GM23248 (cell line): Measurements from ENCODE around the gene PLAU. TPM values are rescaled to one million over a fixed set of nuclear protein-coding genes. Genes with fewer than 3 reads are reported as not detected.
"Not testable (repeated sequence)": the region's sequence is repeated elsewhere in the genome, so short reads cannot be mapped to it uniquely, and the experiment has no call there.

Experiments
- DNase-seq: peaks from one replicate; pipeline ENCODE4 v3.0.0-alpha.2; 2015
- H2AFZ ChIP-seq: fragments of 200-600 bp; sonication (generic); 2 replicates; pipeline ENCODE4 v1.6.1; 2016; ENCODE audit warnings: antibody characterized with exemption
- H3F3A ChIP-seq: fragments of 200-600 bp; sonication (generic); 2 replicates; pipeline ENCODE4 v1.6.1; 2016; ENCODE audit warnings: mild to moderate bottlenecking, antibody characterized with exemption, mixed run types; ENCODE audit not compliant: insufficient read depth
- H3K27ac ChIP-seq: fragments of 200-600 bp; sonication (generic); 2 replicates; pipeline ENCODE4 v1.5.1; 2016; ENCODE audit warnings: mild to moderate bottlenecking
- H3K27me3 ChIP-seq: fragments of 200-600 bp; sonication (generic); replicated peaks from 2 replicates; pipeline ENCODE4 v1.6.1; 2016; ENCODE audit warnings: mild to moderate bottlenecking; ENCODE audit not compliant: insufficient read depth
- H3K36me3 ChIP-seq: fragments of 200-600 bp; sonication (generic); 2 replicates; pipeline ENCODE4 v1.6.1; 2016; ENCODE audit warnings: low read depth, mild to moderate bottlenecking
- H3K4me1 ChIP-seq: fragments of 200-600 bp; sonication (generic); 2 replicates; pipeline ENCODE4 v1.6.1; 2016; ENCODE audit warnings: mild to moderate bottlenecking; ENCODE audit not compliant: insufficient read depth
- H3K4me2 ChIP-seq: fragments of 200-600 bp; sonication (generic); one replicate; pipeline ENCODE4 v1.6.1; 2016; ENCODE audit warnings: mild to moderate bottlenecking; ENCODE audit not compliant: unreplicated experiment
- H3K4me3 ChIP-seq: fragments of 200-600 bp; sonication (generic); 2 replicates; pipeline ENCODE4 v1.5.1; 2016; ENCODE audit warnings: mild to moderate bottlenecking
- H3K79me2 ChIP-seq: fragments of 200-600 bp; sonication (generic); 2 replicates; pipeline ENCODE4 v1.6.1; 2016; ENCODE audit warnings: mild to moderate bottlenecking; ENCODE audit not compliant: insufficient read depth
- H3K9ac ChIP-seq: fragments of 200-600 bp; sonication (generic); 2 replicates; pipeline ENCODE4 v1.6.1; 2016; ENCODE audit warnings: mild to moderate bottlenecking
- H3K9me2 ChIP-seq: fragments of 200-600 bp; sonication (generic); 2 replicates; pipeline ENCODE4 v1.6.1; 2016; ENCODE audit warnings: mixed run types, mild to moderate bottlenecking, moderate library complexity; ENCODE audit not compliant: insufficient read depth
- H3K9me3 ChIP-seq: fragments of 200-600 bp; sonication (generic); one replicate; pipeline ENCODE4 v1.6.1; 2017; ENCODE audit warnings: low read depth
- H4K20me1 ChIP-seq: fragments of 200-600 bp; sonication (generic); 2 replicates; pipeline ENCODE4 v1.6.0; 2016; ENCODE audit not compliant: insufficient read depth
- EZH2 ChIP-seq: fragments of 200-600 bp; sonication (generic); IDR thresholded peaks from 2 replicates; pipeline ENCODE4 v1.6.1; 2018; ENCODE audit warnings: antibody characterized with exemption, mild to moderate bottlenecking; ENCODE audit not compliant: insufficient read depth, poor library complexity, severe bottlenecking
- EZH2phosphoT487 ChIP-seq: fragments of 200-600 bp; sonication (generic); IDR thresholded peaks from 2 replicates; pipeline ENCODE4 v1.6.1; 2018; ENCODE audit warnings: antibody characterized with exemption, moderate library complexity, mild to moderate bottlenecking, low read depth; ENCODE audit not compliant: insufficient read depth
- WGBS, 2 experiments: methylation state at CpG; one replicate each; pipeline ENCODE4 v1.1.6; 2015 to 2017; ENCODE audit warnings: low lambda C conversion rate in 2 of 2, low coverage in 1 of 2; ENCODE audit errors: missing lambda C conversion rate in 2 of 2; 5-methylcytosine and 5-hydroxymethylcytosine counted together
- in situ Hi-C: fragments of 300-500 bp; cut with MboI; formaldehyde crosslinking; loops from 2 replicates; pipeline ENCODE4 v1.15.0; 2020
- polyA plus RNA-seq: library from polyadenylated mRNA; unstranded; fragments of >200 nt; fragmentation: Nextera tagmentation; extraction: Ambion mirVana; gene quantifications from 2 replicates; pipeline ENCODE4 v1.2.1, GENCODE V29; 2016
- total RNA-seq: library from RNA; depleted of rRNA; stranded (reverse); fragments of >200 nt; shearing (Covaris generic); gene quantifications from 2 replicates; pipeline ENCODE4 v1.2.3, GENCODE V29; 2014

Gene PLAU
- total and polyA plus RNA-seq, 2 experiments from 2014 or later: 13.3 to 26.1 TPM

- Histone ChIP-seq H4K20me1 (no peaks in the 10 kb centered on the region), H3K4me3 (no peak overlapping the region), H3K27me3 (no peaks in the 10 kb centered on the region), H3K9me2 (no peaks in the 10 kb centered on the region), H3K36me3 (no peaks in the 10 kb centered on the region), H3K79me2 (no peaks in the 10 kb centered on the region), H3F3A (peaks cover 15% of the 10 kb centered on the region), H3K27ac (no peak overlapping the region), H3K9ac (no peak overlapping the region), H2AFZ (peak overlapping the region; percentile 31; the same call in 1 of the 2 replicates), H3K4me2 (peak overlapping the region; percentile 4), H3K4me1 (peaks cover 26% of the 10 kb centered on the region), H3K9me3 (no peaks in the 10 kb centered on the region)
- no peak for TF ChIP-seq EZH2phosphoT487
- TF ChIP-seq EZH2: no peak
- WGBS, 2 experiments: 67 to 73% methylated on average over 9 of the region's 9 CpGs
- peak; percentile 53 for DNase-seq
- in situ Hi-C loops: no loop called here
Measured at GRCh38 chr10:73956476-73957359, 45.8 kb downstream of the PLAU start.

GRCh38 chr10:73959484-73960243 is 48.7 kb downstream of the PLAU start:
- in situ Hi-C loops: no loop called here
- Histone ChIP-seq H3K27ac (0 out of 2 replicates have a peak overlapping the region, but pooled peaks have one; percentile 6), H3K79me2 (no peaks in the 10 kb centered on the region), H3F3A (peaks cover 15% of the 10 kb centered on the region), H2AFZ (no peak overlapping the region), H3K4me1 (peaks cover 26% of the 10 kb centered on the region), H3K27me3 (no peaks in the 10 kb centered on the region), H3K9me2 (no peaks in the 10 kb centered on the region), H3K36me3 (no peaks in the 10 kb centered on the region), H4K20me1 (no peaks in the 10 kb centered on the region), H3K4me2 (no peak overlapping the region), H3K9ac (no peak overlapping the region), H3K4me3 (no peak overlapping the region), H3K9me3 (no peaks in the 10 kb centered on the region)
- TF ChIP-seq EZH2phosphoT487 (no peak), EZH2 (no peak)
- WGBS, 2 experiments: 66 to 73% methylated on average over 6 of the region's 6 CpGs
- peak; percentile 74 for DNase-seq

GRCh38 chr10:73962386-73962785 is 51.5 kb downstream of the PLAU start:
- no peak for DNase-seq
- Histone ChIP-seq H3K9me2 (no peaks in the 10 kb centered on the region), H3K4me1 (peaks cover 34% of the 10 kb centered on the region), H3K79me2 (no peaks in the 10 kb centered on the region), H4K20me1 (no peaks in the 10 kb centered on the region), H3K9ac (no peak overlapping the region), H3K4me3 (no peak overlapping the region), H3K27ac (no peak overlapping the region), H3K4me2 (no peak overlapping the region), H3K9me3 (no peaks in the 10 kb centered on the region), H3K27me3 (no peaks in the 10 kb centered on the region), H3F3A (peaks cover 29% of the 10 kb centered on the region), H2AFZ (no peak overlapping the region), H3K36me3 (no peaks in the 10 kb centered on the region)
- in situ Hi-C loops: no loop called here
- no peak for TF ChIP-seq EZH2
- no peak for TF ChIP-seq EZH2phosphoT487
- 93 to 97% methylated on average over 2 of the region's 2 CpGs for WGBS, 2 experiments

- H3K36me3 ChIP-seq, H3K9me3 ChIP-seq, H3K27ac ChIP-seq, H3K4me2 ChIP-seq, H4K20me1 ChIP-seq, H3K79me2 ChIP-seq, DNase-seq, H3K27me3 ChIP-seq, H3K9ac ChIP-seq, H3K4me3 ChIP-seq, H3K9me2 ChIP-seq, H2AFZ ChIP-seq, in situ Hi-C loops: not testable (repeated sequence)
- WGBS, 2 experiments: 92 to 93% methylated on average over 12 of the region's 12 CpGs
- Histone ChIP-seq H3K4me1 (peaks cover 45% of the 10 kb centered on the region), H3F3A (peaks cover 36% of the 10 kb centered on the region)
Measured at GRCh38 chr10:73963533-73963932, 52.6 kb downstream of the PLAU start.
